PFSK-1 (cell line): ENCODE results near the gene MYO7A.
A peak's percentile ranks its signal among the peaks of the same experiment; 100 is the strongest.

Source experiments
- FOXP2 ChIP-seq: optimal IDR thresholded peaks from 2 replicates; pipeline ENCODE3; 2011; ENCODE audit warnings: borderline replicate concordance, control low read depth, inconsistent platforms; ENCODE audit not compliant: insufficient read depth; ENCODE audit errors: extremely low read length, extremely low read depth
- POLR2AphosphoS5 ChIP-seq: IDR thresholded peaks from 2 replicates; pipeline ENCODE4 v1.6.1; 2012; ENCODE audit warnings: low read depth, mild to moderate bottlenecking, control low read depth, low read length, moderate library complexity
- REST ChIP-seq, 2 experiments: IDR thresholded peaks; 2 replicates each; pipeline versions ENCODE4 v1.6.1 to v1.8.0; 2011 to 2012; ENCODE audit warnings: low read depth in 2 of 2, low read length in 2 of 2, control low read depth in 1 of 2, inconsistent platforms in 1 of 2, mild to moderate bottlenecking in 1 of 2, moderate library complexity in 1 of 2; ENCODE audit not compliant: insufficient read depth in 1 of 2
- SIN3A ChIP-seq: IDR thresholded peaks from 2 replicates; pipeline ENCODE4 v1.6.1; 2012; ENCODE audit warnings: mild to moderate bottlenecking, low read length, moderate library complexity, borderline replicate concordance; ENCODE audit not compliant: insufficient read depth
- TAF1 ChIP-seq: IDR thresholded peaks from 2 replicates; pipeline ENCODE4 v1.6.1; 2012; ENCODE audit warnings: low read length, control low read depth, borderline replicate concordance; ENCODE audit not compliant: insufficient read depth

Gene MYO7A

GRCh38 chr11:77081976-77082836 lies 45.8 kb upstream of the MYO7A start:
- TF ChIP-seq FOXP2, result no peak
- no peak for TF ChIP-seq POLR2AphosphoS5
- no peak for TF ChIP-seq SIN3A
- TF ChIP-seq REST (IDR thresholded peaks at IDR 0.05; ENCODE audit: insufficient read depth in 1 of 2, low read depth in 2 of 2, low read length in 2 of 2), result no peak
- TF ChIP-seq TAF1, result no peak

DNA sequence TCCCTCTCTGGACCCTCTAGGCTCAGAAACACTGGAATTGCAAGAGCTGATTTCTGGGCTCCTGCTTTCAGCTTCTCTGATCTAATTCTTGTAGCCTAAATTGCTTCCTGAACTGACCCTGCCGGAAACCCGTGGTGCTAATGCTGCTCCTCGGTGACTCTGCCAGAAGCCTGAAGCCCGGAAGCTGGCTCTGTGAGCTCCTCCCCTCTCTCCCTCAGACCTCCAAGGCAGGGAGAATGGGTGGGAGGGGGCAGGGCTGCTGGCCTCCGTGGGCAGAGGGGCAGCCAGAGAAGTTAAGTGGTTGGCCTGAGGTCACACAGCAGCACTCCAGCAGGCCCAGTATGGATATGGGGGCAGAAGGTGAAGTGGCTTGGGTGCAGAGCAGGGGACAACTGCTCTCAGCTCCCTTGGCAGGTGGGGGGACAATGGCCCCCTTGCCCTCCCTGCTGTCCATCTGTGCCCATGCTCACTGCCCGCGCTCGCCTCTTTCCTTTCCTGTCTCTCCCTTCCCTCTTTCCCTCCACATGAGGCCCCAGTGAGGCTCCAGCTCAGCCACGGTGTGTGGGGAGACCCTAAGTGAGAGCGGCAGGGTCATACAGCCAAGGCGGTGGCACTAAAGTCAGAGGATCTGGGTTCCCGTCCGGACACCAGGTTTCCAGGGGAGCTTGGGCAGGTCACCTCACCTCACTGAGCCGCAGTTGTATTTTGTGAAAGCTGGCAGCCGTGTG lies 45.0 kb upstream of the MYO7A start:
- TF ChIP-seq TAF1 (peak; percentile 49; the same call in 1 of the 2 replicates), SIN3A (no peak), POLR2AphosphoS5 (peak; percentile 67; the same call in 1 of the 2 replicates), FOXP2 (peak; percentile 17), REST (IDR thresholded peaks at IDR 0.05; ENCODE audit: insufficient read depth in 1 of 2, low read depth in 2 of 2, low read length in 2 of 2) (no peak)

DNA sequence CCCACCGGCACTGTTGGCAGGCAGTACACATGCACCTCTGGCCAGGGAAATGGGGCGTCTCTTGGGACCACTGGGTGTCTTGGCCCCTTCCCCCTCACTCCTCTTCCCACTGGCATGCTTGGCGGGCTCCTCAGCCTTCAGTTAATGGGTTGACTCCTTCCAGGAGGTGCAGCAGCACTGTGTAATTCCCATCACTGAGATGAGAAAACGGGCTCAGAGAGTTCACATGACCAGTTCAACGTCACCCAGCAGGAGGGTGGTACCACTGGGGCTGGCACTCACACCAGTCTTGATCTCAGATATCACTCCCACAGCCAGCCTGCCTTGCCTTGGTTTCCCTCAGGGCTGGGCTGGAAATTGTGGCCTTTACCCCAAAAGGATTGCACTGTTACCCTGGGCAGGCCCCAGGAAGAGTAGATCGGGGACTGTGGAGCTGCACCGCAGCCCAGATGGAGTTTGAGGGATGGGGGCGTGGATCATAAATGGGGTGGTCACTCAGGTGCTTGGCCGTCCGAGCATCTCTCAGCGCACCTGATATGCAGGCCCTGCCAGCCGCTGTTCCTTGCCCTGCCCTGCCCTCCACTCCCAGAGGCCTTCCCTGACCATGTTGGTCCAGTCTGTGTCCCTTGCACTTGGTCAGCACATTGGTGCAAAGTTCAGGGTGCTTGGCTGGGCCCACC lies 44.3 kb upstream of the MYO7A start:
- no peak for TF ChIP-seq TAF1
- no peak for TF ChIP-seq POLR2AphosphoS5
- TF ChIP-seq SIN3A, result no peak
- no peak for TF ChIP-seq FOXP2
- no peak for TF ChIP-seq REST (IDR thresholded peaks at IDR 0.05; ENCODE audit: insufficient read depth in 1 of 2, low read depth in 2 of 2, low read length in 2 of 2)

- TF ChIP-seq REST (IDR thresholded peaks at IDR 0.05; ENCODE audit: insufficient read depth in 1 of 2, low read depth in 2 of 2, low read length in 2 of 2) (no peak), POLR2AphosphoS5 (no peak), SIN3A (no peak), TAF1 (no peak), FOXP2 (no peak)
These were observed 43.4 kb upstream of the MYO7A start for GRCh38 chr11:77084581-77085191.
